GM12874 (cell line): ENCODE results near the gene SUSD3.

Experiments used
- CTCF ChIP-seq: IDR thresholded peaks from 2 replicates; pipeline ENCODE4 v1.5.1; 2011; ENCODE audit warnings: low read depth, mild to moderate bottlenecking, control low read depth, low read length, moderate library complexity; ENCODE audit not compliant: insufficient read depth

SUSD3 gene

GRCh38 chr9:93110311-93110855, 51.9 kb downstream of the SUSD3 start:
- no peak for TF ChIP-seq CTCF

DNA sequence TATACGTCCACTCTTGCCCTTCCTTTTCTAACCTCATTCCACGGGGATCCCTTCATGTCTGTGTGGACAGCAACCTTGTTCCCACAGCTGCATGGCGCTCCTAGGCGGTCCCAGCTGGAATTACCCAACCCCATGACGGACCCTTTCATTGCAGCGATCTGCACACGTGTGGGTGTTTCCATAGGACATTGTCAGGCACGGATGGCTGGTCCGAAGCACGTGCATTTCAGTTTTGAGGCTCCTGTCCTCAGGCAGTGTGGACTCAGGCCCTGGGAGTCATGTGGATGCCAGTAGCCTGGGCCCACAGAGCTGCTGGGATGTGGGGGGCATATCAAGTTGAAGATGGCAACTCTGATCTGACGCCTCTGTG, 52.5 kb downstream of the SUSD3 start:
- TF ChIP-seq CTCF: no peak

DNA sequence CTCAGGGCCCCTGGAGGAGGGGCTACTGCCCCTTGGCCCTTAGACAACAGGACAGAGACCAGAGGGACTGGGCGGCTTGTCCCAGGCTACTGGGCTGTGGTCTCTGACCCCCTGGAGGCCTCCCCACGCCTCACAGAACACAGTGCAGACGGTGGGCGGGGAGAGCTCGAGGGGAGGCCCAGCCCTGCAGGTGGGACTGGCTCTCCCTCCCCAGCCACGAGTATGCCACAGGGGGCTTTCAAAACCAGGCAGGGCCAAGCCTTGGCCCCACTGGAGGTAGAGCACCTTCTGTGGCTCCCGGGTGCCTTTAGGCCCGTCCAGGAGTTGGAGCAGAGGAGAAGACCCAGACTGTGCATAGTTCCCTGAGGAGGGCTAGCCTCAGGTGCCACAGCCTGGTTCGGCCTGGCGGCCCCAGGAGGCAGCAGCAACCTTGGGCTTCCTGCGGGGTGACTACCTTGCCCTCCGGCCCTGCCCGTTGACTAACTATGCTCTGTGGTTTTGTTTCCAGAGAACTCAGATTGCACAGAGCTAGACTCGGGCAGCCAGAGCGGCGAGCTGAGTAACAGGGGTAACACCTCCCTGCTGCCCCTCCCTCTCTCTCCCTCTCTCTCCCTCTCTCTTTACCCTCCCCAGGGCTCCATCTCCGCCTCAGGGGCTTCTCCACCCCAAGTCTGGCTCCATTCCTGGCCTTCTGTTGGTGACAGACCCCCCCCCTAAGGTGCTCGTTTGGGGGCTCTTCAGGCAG, 53.0 kb downstream of the SUSD3 start:
- TF ChIP-seq CTCF: no peak

GRCh38 chr9:93112116-93112863, 53.8 kb downstream of the SUSD3 start:
- TF ChIP-seq CTCF: no peak

- TF ChIP-seq CTCF: no peak
These were observed 54.4 kb downstream of the SUSD3 start for GRCh38 chr9:93112864-93113389.

DNA sequence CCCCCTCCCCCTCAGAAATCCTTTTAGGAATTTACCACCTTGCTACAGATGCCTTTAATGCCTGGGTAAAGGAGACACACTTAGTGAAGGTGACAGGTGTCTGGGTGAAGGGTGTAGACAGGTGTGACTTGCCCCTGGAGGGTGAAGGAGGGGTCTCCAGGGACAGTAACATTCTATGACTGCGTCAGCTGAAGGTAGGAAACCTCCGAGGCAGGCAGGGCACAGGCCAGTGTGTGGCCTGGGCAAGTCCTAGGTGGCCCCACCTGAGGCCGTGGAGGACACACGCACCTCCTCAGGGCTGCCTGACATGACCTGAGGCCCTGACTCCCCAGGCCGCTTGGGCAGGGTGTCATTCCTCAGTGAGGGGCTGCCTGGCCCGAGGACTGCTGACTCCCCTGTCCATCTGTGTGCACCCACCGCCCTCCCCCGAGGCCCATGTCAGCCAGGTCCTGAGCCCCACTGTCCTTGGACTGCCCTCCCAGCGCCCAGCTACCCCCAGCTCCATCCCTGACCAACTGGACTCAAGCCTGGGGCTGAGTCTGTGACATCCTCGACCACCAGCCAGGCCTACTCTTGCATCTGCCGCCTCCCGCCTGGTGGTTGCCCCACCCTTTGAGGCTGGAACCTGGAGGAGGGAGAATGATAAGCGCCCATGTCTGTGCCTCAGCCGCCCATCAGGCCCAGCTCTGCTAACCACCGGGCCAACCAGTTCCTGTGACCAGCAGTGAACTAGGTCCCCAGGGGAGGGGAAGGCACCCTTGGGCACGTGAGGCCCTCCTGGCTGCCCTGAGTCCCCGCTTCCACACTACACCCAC, 55.9 kb downstream of the SUSD3 start:
- no peak for TF ChIP-seq CTCF

- TF ChIP-seq CTCF: no peak
These were observed 56.5 kb downstream of the SUSD3 start for GRCh38 chr9:93114984-93115335.
